IMR-90 (cell line): ENCODE results near the gene SMO. TPM values are rescaled to one million over a fixed set of nuclear protein-coding genes. Genes with fewer than 3 reads are reported as not detected.

Experiments
- ATAC-seq: fragments of 200-7000 bp; cut with Tn5 transposase; 2 replicates; pipeline ENCODE4 v1.9.1; 2020; ENCODE audit warnings: low read depth, mild to moderate bottlenecking, moderate library complexity
- BruUV-seq: library from RNA; stranded (reverse); fragments of 400-500 nt; replicated peaks from 2 replicates; lab custom pipeline; 2021; lab: Mats Ljungman, UMichigan
- CTCF ChIA-PET: fragments of 300-600 bp; formaldehyde crosslinking; extraction: SDS; loops from one replicate; lab custom pipeline; 2021; ENCODE audit warnings: antibody characterized with exemption; lab: Yijun Ruan, JAX
- POLR2A ChIA-PET: fragments of 300-600 bp; sonication (Branson Sonifier 250); formaldehyde crosslinking; loops from one replicate; lab custom pipeline; 2022; ENCODE audit warnings: antibody characterized with exemption; ENCODE audit not compliant: unreplicated experiment; lab: Charles Lee
- DNase-seq: peaks from one replicate; pipeline ENCODE4 v3.0.0; 2013
- H2AFZ ChIP-seq: replicated peaks from 2 replicates; pipeline ENCODE3; 2013; ENCODE audit warnings: low read length, mild to moderate bottlenecking; ENCODE audit not compliant: poor library complexity
- H2AK5ac ChIP-seq: 2 replicates; pipeline ENCODE4 v1.6.1; 2013; ENCODE audit warnings: low read depth, low read length, inconsistent platforms
- H2AK9ac ChIP-seq: replicated peaks from 2 replicates; pipeline ENCODE3; 2013; ENCODE audit warnings: mild to moderate bottlenecking, low read depth, low read length, moderate library complexity; ENCODE audit not compliant: poor library complexity
- H2BK120ac ChIP-seq: 2 replicates; pipeline ENCODE4 v1.6.1; 2013; ENCODE audit warnings: low read depth, low read length, inconsistent platforms
- H2BK15ac ChIP-seq: 3 replicates; pipeline ENCODE4 v1.6.1; 2013; ENCODE audit warnings: low read depth, low read length, inconsistent platforms
- H2BK20ac ChIP-seq: 2 replicates; pipeline ENCODE4 v1.6.1; 2013; ENCODE audit warnings: low read depth, mild to moderate bottlenecking, inconsistent platforms, low read length, moderate library complexity
- H2BK5ac ChIP-seq: 2 replicates; pipeline ENCODE4 v1.6.1; 2013; ENCODE audit warnings: mild to moderate bottlenecking, low read depth, low read length, inconsistent platforms; ENCODE audit not compliant: poor library complexity, severe bottlenecking
- H3K14ac ChIP-seq: replicated peaks from 2 replicates; pipeline ENCODE4 v1.6.1; 2013; ENCODE audit warnings: low read depth, low read length, inconsistent platforms
- H3K18ac ChIP-seq: 2 replicates; pipeline ENCODE4 v1.6.1; 2013; ENCODE audit warnings: low read depth, low read length, control low read depth
- H3K23ac ChIP-seq: 2 replicates; pipeline ENCODE4 v1.6.1; 2013; ENCODE audit warnings: low read depth, low read length, inconsistent platforms
- H3K27ac ChIP-seq: 2 replicates; pipeline ENCODE4 v1.5.1; 2013; ENCODE audit warnings: mild to moderate bottlenecking, control low read depth, low read length; ENCODE audit not compliant: insufficient read depth
- H3K27me3 ChIP-seq: 2 replicates; pipeline ENCODE4 v1.6.1; 2013; ENCODE audit warnings: low read length; ENCODE audit not compliant: control insufficient read depth, insufficient read depth
- H3K36me3 ChIP-seq: 2 replicates; pipeline ENCODE4 v1.6.1; 2013; ENCODE audit warnings: low read length, mixed read lengths; ENCODE audit not compliant: control insufficient read depth, insufficient read depth
- H3K4ac ChIP-seq: 2 replicates; pipeline ENCODE4 v1.6.1; 2013; ENCODE audit warnings: low read depth, low read length, inconsistent platforms
- H3K4me1 ChIP-seq: 2 replicates; pipeline ENCODE4 v1.6.1; 2013; ENCODE audit warnings: low read length, mixed read lengths; ENCODE audit not compliant: control insufficient read depth, insufficient read depth
- H3K4me2 ChIP-seq: 2 replicates; pipeline ENCODE4 v1.6.1; 2013; ENCODE audit warnings: low read depth, mild to moderate bottlenecking, control low read depth, low read length, moderate library complexity
- H3K4me3 ChIP-seq: 2 replicates; pipeline ENCODE4 v1.5.1; 2013; ENCODE audit warnings: low read depth, mild to moderate bottlenecking, control low read depth, low read length, moderate library complexity; ENCODE audit not compliant: insufficient read depth
- H3K56ac ChIP-seq: 2 replicates; pipeline ENCODE4 v1.6.1; 2013; ENCODE audit warnings: low read length, inconsistent platforms; ENCODE audit not compliant: insufficient read depth; ENCODE audit errors: extremely low read depth
- H3K79me1 ChIP-seq, 2 experiments: 2 replicates each; pipeline ENCODE4 v1.6.1; 2013; ENCODE audit warnings: low read length in 2 of 2, inconsistent platforms in 1 of 2, low read depth in 1 of 2
- H3K9ac ChIP-seq: 2 replicates; pipeline ENCODE4 v1.6.1; 2013; ENCODE audit warnings: low read depth, low read length, control low read depth
- H3K9me1 ChIP-seq: 2 replicates; pipeline ENCODE4 v1.6.1; 2013; ENCODE audit warnings: low read length, inconsistent platforms; ENCODE audit not compliant: insufficient read depth
- H3K9me3 ChIP-seq: 2 replicates; pipeline ENCODE4 v1.6.1; 2013; ENCODE audit warnings: low read length; ENCODE audit not compliant: control insufficient read depth, insufficient read depth
- H4K20me1 ChIP-seq: 2 replicates; pipeline ENCODE4 v1.6.1; 2013; ENCODE audit warnings: low read length, inconsistent platforms; ENCODE audit not compliant: insufficient read depth
- H4K5ac ChIP-seq: 2 replicates; pipeline ENCODE4 v1.6.1; 2013; ENCODE audit warnings: mild to moderate bottlenecking, low read depth, low read length, control low read depth
- H4K8ac ChIP-seq, 2 experiments: 2 replicates each; pipeline ENCODE4 v1.6.1; 2013; ENCODE audit warnings: low read depth in 2 of 2, low read length in 2 of 2, control low read depth in 1 of 2, inconsistent platforms in 1 of 2
- H4K91ac ChIP-seq: 2 replicates; pipeline ENCODE4 v1.6.1; 2013; ENCODE audit warnings: low read depth, low read length, inconsistent platforms; ENCODE audit not compliant: insufficient read depth
- CEBPB ChIP-seq: IDR thresholded peaks from 2 replicates; pipeline ENCODE4 v1.6.1; 2012; ENCODE audit warnings: low read depth, low read length, improper control_type of control experiment
- CTCF ChIP-seq: conservative IDR thresholded peaks from 2 replicates; pipeline ENCODE4 v1.5.1; 2012; ENCODE audit warnings: mild to moderate bottlenecking, low read depth, low read length, improper control_type of control experiment
- FOS ChIP-seq: fragments of 150-350 bp; IDR thresholded peaks from 2 replicates; pipeline ENCODE4 v1.6.1; 2016; ENCODE audit warnings: low read depth, low read length
- MXI1 ChIP-seq: IDR thresholded peaks from 2 replicates; pipeline ENCODE4 v1.6.1; 2012; ENCODE audit warnings: low read depth, mild to moderate bottlenecking, low read length, moderate library complexity, borderline replicate concordance
- NFE2L2 ChIP-seq: fragments of 150-350 bp; IDR thresholded peaks from 2 replicates; pipeline ENCODE4 v1.6.1; 2016; ENCODE audit warnings: low read depth, mild to moderate bottlenecking, low read length
- POLR2A ChIP-seq: IDR thresholded peaks from 2 replicates; pipeline ENCODE4 v1.6.1; 2012; ENCODE audit warnings: mild to moderate bottlenecking, low read depth, low read length
- RCOR1 ChIP-seq: IDR thresholded peaks from 2 replicates; pipeline ENCODE4 v1.6.1; 2012; ENCODE audit warnings: mild to moderate bottlenecking, low read length, improper control_type of control experiment; ENCODE audit not compliant: insufficient replicate concordance
- WGBS, 2 experiments: methylation state at CpG; one replicate each; pipeline versions ENCODE4 v1.1.5 to v1.1.7; 2013; ENCODE audit warnings: missing lambda C conversion rate in 2 of 2; ENCODE audit not compliant: insufficient read length in 1 of 2; ENCODE audit errors: extremely low coverage in 2 of 2; 5-methylcytosine and 5-hydroxymethylcytosine counted together
- dilution Hi-C: fragments of 300-500 bp; cut with HindIII; formaldehyde crosslinking; loops from one replicate; pipeline ENCODE4 v1.14.3; 2018; ENCODE audit warnings: low sequenced_read_pairs; ENCODE audit not compliant: unreplicated experiment
- in situ Hi-C: fragments of 300-500 bp; cut with MboI; formaldehyde crosslinking; loops from 3 replicates; pipeline ENCODE4 v1.14.3; 2019; ENCODE audit warnings: low sequenced_read_pairs, inconsistent platforms, mixed read lengths
- intact Hi-C: fragments of 100-400 bp; cut with micrococcal nuclease; formaldehyde crosslinking; loops from 2 replicates; pipeline ENCODE4 v1.10.0; 2022
- polyA plus RNA-seq, 3 experiments: library from polyadenylated mRNA; depleted of rRNA; stranded (reverse); fragments of >200 nt; gene quantifications; 2 replicates each; pipeline ENCODE4 v1.2.3, GENCODE V29; 2012; ENCODE audit warnings: low replicate concordance in 1 of 3
- total RNA-seq: library from RNA; depleted of rRNA; stranded (reverse); fragments of >200 nt; gene quantifications from 2 replicates; pipeline ENCODE4 v1.2.3, GENCODE V29; 2012

SMO gene
- total and polyA plus RNA-seq, 2 of the 4 experiments (the other 2 are of a cell fraction), result 18.5 to 24.7 TPM

- no peak for ATAC-seq
- Histone ChIP-seq H2BK120ac (no peak overlapping the region), H4K91ac (no peak overlapping the region), H3K36me3 (peaks cover 39% of the 10 kb centered on the region), H3K18ac (no peak overlapping the region), H2AK9ac (no peak overlapping the region), H3K4me1 (no peaks in the 10 kb centered on the region), H2AFZ (no peak overlapping the region), H2BK15ac (no peak overlapping the region), H2AK5ac (no peak overlapping the region), H3K9me1 (no peaks in the 10 kb centered on the region), H3K4me2 (no peak overlapping the region), H3K4me3 (no peak overlapping the region), H3K27me3 (no peaks in the 10 kb centered on the region), H3K23ac (no peak overlapping the region), H3K9ac (no peak overlapping the region), H4K20me1 (no peaks in the 10 kb centered on the region), H3K56ac (no peak overlapping the region), H3K79me1 (no peaks in the 10 kb centered on the region), H4K8ac (no peak overlapping the region), H2BK20ac (no peak overlapping the region), H3K9me3 (no peaks in the 10 kb centered on the region), H3K14ac (no peak overlapping the region), H3K4ac (no peak overlapping the region), H4K5ac (no peak overlapping the region), H3K27ac (no peak overlapping the region), H2BK5ac (no peak overlapping the region)
- BruUV-seq, result no TSS peak
- DNase-seq, result no peak
- intact Hi-C loops (no loop called here), dilution Hi-C loops (no loop called here), in situ Hi-C loops (loop anchor here (10.0 kb wide), 1 partner anchor 432 kb away; no protein-coding TSS in a partner anchor)
- ChIA-PET CTCF (no interaction called here), POLR2A (no interaction called here)
- TF ChIP-seq RCOR1 (no peak), CTCF (no peak), MXI1 (no peak), NFE2L2 (no peak), FOS (no peak), CEBPB (no peak), POLR2A (no peak)
- no CpG with 5 or more reads among the region's 4 CpGs for WGBS, 2 experiments
Observed at GRCh38 chr7:129212596-129212995, 24.2 kb downstream of the SMO start.
